ENCODE results near the gene SPN. TPM values are rescaled to one million over a fixed set of nuclear protein-coding genes. Genes with fewer than 3 reads are reported as not detected.
A peak's percentile ranks its signal among the peaks of the same experiment; 100 is the strongest.
"Not testable (repeated sequence)": the region's sequence is repeated elsewhere in the genome, so short reads cannot be mapped to it uniquely, and the experiment has no call there.

The SPN gene
- total RNA-seq, 1 donor from 2014 or later, result 0.63 TPM

- Mint-ChIP-seq H3K27me3 (ENCODE audit: low read depth) (no peaks in the 10 kb centered on the region), H3K9me3 (peaks cover 7% of the 10 kb centered on the region), H3K27ac (no peak overlapping the region), H3K36me3 (peaks cover 34% of the 10 kb centered on the region), H3K4me3 (no peak overlapping the region), H3K4me1 (peaks cover 22% of the 10 kb centered on the region)
- DNase-seq (ENCODE audit: low spot score in 2 of 2, unreplicated experiment in 2 of 2), result no peak
- TF ChIP-seq CTCF (IDR thresholded peaks at IDR 0.05; ENCODE audit: unreplicated experiment), result no peak
These were observed 38.1 kb downstream of the SPN start for GRCh38 chr16:29701214-29701555.

- Mint-ChIP-seq H3K36me3 (peaks cover 24% of the 10 kb centered on the region), H3K27ac (peak overlapping the region; percentile 59), H3K27me3 (ENCODE audit: low read depth) (no peaks in the 10 kb centered on the region), H3K4me1 (peaks cover 22% of the 10 kb centered on the region), H3K9me3 (peaks cover 7% of the 10 kb centered on the region), H3K4me3 (no peak overlapping the region)
- TF ChIP-seq CTCF (IDR thresholded peaks at IDR 0.05; ENCODE audit: unreplicated experiment), result no peak
- no peak for DNase-seq (ENCODE audit: low spot score in 2 of 2, unreplicated experiment in 2 of 2)
These were observed 39.2 kb downstream of the SPN start for GRCh38 chr16:29702269-29702668.

- H3K4me1 Mint-ChIP-seq, result peaks cover 28% of the 10 kb centered on the region
- no peaks in the 10 kb centered on the region for H3K27me3 Mint-ChIP-seq (ENCODE audit: low read depth)
- no peaks in the 10 kb centered on the region for H3K9me3 Mint-ChIP-seq
- TF ChIP-seq CTCF (IDR thresholded peaks at IDR 0.05; ENCODE audit: unreplicated experiment), result no peak
- H3K27ac Mint-ChIP-seq, result no peak overlapping the region
- no peak overlapping the region for H3K4me3 Mint-ChIP-seq
- no peak for DNase-seq (ENCODE audit: low spot score in 2 of 2, unreplicated experiment in 2 of 2)
- H3K36me3 Mint-ChIP-seq, result peaks cover 3% of the 10 kb centered on the region
These were observed 42.0 kb downstream of the SPN start for GRCh38 chr16:29705030-29705429.

- H3K9me3 Mint-ChIP-seq; H3K27ac Mint-ChIP-seq; DNase-seq (ENCODE audit: low spot score in 2 of 2, unreplicated experiment in 2 of 2); H3K4me3 Mint-ChIP-seq; H3K36me3 Mint-ChIP-seq; H3K27me3 Mint-ChIP-seq (ENCODE audit: low read depth): not testable (repeated sequence)
- peaks cover 28% of the 10 kb centered on the region for H3K4me1 Mint-ChIP-seq
These were observed 44.1 kb downstream of the SPN start for GRCh38 chr16:29707160-29707559.

- Mint-ChIP-seq H3K4me1 (peaks cover 22% of the 10 kb centered on the region), H3K4me3 (peak overlapping the region; percentile 42), H3K27me3 (ENCODE audit: low read depth) (no peaks in the 10 kb centered on the region), H3K27ac (peak overlapping the region; percentile 76), H3K36me3 (no peaks in the 10 kb centered on the region), H3K9me3 (no peaks in the 10 kb centered on the region)
- TF ChIP-seq CTCF (IDR thresholded peaks at IDR 0.05; ENCODE audit: unreplicated experiment), result no peak
- no peak for DNase-seq (ENCODE audit: low spot score in 2 of 2, unreplicated experiment in 2 of 2)
These were observed 46.0 kb downstream of the SPN start for GRCh38 chr16:29708917-29709600.

- H3K9me3 Mint-ChIP-seq; DNase-seq (ENCODE audit: low spot score in 2 of 2, unreplicated experiment in 2 of 2); H3K27me3 Mint-ChIP-seq (ENCODE audit: low read depth); H3K36me3 Mint-ChIP-seq: not testable (repeated sequence)
- Mint-ChIP-seq H3K4me1 (peaks cover 25% of the 10 kb centered on the region), H3K27ac (peak overlapping the region; percentile 83), H3K4me3 (peak overlapping the region; percentile 42)
These were observed 46.6 kb downstream of the SPN start for GRCh38 chr16:29709657-29710056.
